ENCODE data around the gene BRICD5.

GRCh38 chr16:2178321-2179106 lies 32.1 kb downstream of the BRICD5 start:
- TF ChIP-seq, protein P1, sequence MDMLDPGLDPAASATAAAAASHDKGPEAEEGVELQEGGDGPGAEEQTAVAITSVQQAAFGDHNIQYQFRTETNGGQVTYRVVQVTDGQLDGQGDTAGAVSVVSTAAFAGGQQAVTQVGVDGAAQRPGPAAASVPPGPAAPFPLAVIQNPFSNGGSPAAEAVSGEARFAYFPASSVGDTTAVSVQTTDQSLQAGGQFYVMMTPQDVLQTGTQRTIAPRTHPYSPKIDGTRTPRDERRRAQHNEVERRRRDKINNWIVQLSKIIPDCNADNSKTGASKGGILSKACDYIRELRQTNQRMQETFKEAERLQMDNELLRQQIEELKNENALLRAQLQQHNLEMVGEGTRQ (IDR thresholded peaks at IDR 0.05; ENCODE audit: low read depth, low read length): no peak
- no peak for TF ChIP-seq POLR2A (IDR thresholded peaks at IDR 0.05; ENCODE audit: low read depth, low read length)
- TF ChIP-seq RCOR1 (IDR thresholded peaks at IDR 0.05; ENCODE audit: insufficient replicate concordance, low read length): no peak
- TF ChIP-seq CEBPB (IDR thresholded peaks at IDR 0.05; ENCODE audit: low read depth, low read length): no peak
- no peak for TF ChIP-seq CTCF (conservative IDR thresholded peaks at IDR 0.05; ENCODE audit: low read depth, low read length)
- no peak for TF ChIP-seq MAFK (IDR thresholded peaks at IDR 0.05; ENCODE audit: low read depth, low read length)
- TF ChIP-seq, protein P2, sequence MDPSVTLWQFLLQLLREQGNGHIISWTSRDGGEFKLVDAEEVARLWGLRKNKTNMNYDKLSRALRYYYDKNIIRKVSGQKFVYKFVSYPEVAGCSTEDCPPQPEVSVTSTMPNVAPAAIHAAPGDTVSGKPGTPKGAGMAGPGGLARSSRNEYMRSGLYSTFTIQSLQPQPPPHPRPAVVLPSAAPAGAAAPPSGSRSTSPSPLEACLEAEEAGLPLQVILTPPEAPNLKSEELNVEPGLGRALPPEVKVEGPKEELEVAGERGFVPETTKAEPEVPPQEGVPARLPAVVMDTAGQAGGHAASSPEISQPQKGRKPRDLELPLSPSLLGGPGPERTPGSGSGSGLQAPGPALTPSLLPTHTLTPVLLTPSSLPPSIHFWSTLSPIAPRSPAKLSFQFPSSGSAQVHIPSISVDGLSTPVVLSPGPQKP (IDR thresholded peaks at IDR 0.05; ENCODE audit: borderline replicate concordance, low read depth, low read length): no peak
- no peak for TF ChIP-seq RFX5 (IDR thresholded peaks at IDR 0.05; ENCODE audit: low read depth, low read length)
- no peak for TF ChIP-seq CHD1 (IDR thresholded peaks at IDR 0.05; ENCODE audit: low read depth, low read length)
- no peak for TF ChIP-seq MXI1 (IDR thresholded peaks at IDR 0.05; ENCODE audit: borderline replicate concordance, low read depth, low read length)
- TF ChIP-seq MAZ (IDR thresholded peaks at IDR 0.05; ENCODE audit: borderline replicate concordance, low read depth, low read length): no peak
- TF ChIP-seq RAD21 (IDR thresholded peaks at IDR 0.05; ENCODE audit: low read length): no peak
- TF ChIP-seq FOS (IDR thresholded peaks at IDR 0.05; ENCODE audit: low read depth, low read length): no peak
- no peak for TF ChIP-seq NFE2L2 (IDR thresholded peaks at IDR 0.05; ENCODE audit: low read depth, low read length)

All from IMR-90 (cell line).